CD4-positive, alpha-beta T cell (primary cell): ENCODE results near the gene UPF2. TPM values are rescaled to one million over a fixed set of nuclear protein-coding genes. Genes with fewer than 3 reads are reported as not detected.
"Not testable (repeated sequence)": the region's sequence is repeated elsewhere in the genome, so short reads cannot be mapped to it uniquely, and the experiment has no call there.

Source experiments
- ATAC-seq: fragments of 200-7000 bp; cut with Tn5 transposase; one replicate; pipeline ENCODE4 v1.10.0; 2022; ENCODE audit warnings: mild to moderate bottlenecking; ENCODE audit not compliant: poor library complexity
- CTCF ChIA-PET: fragments of 350-600 bp; sonication (Branson Sonifier 250); formaldehyde crosslinking; loops from one replicate; lab custom pipeline; 2021; ENCODE audit warnings: antibody characterized with exemption, inconsistent platforms; lab: Charles Lee
- POLR2A ChIA-PET: fragments of 350-600 bp; sonication (Branson Sonifier 250); formaldehyde crosslinking; loops from one replicate; lab custom pipeline; 2021; ENCODE audit warnings: antibody characterized with exemption, inconsistent platforms; lab: Charles Lee
- DNase-seq, 14 experiments: peaks; one replicate each; pipeline ENCODE4 v3.0.0-alpha.2; 2013 to 2020; ENCODE audit warnings: mixed read lengths in 2 of 14
- H3K27ac ChIP-seq, 2 donors: one replicate each; pipeline versions ENCODE4 v1.5.1 to v1.7.0; 2013; ENCODE audit warnings: low read length in 2 of 2, low read depth in 1 of 2, mild to moderate bottlenecking in 1 of 2
- H3K27me3 ChIP-seq, 2 experiments: 1 replicate in 1 of 2; 2 replicates in 1 of 2; pipeline versions ENCODE4 v1.6.1 to v1.7.0; 2013; ENCODE audit warnings: low read length in 2 of 2, control low read depth in 1 of 2, mild to moderate bottlenecking in 1 of 2, moderate library complexity in 1 of 2; ENCODE audit not compliant: insufficient read depth in 2 of 2, control insufficient read depth in 1 of 2
- H3K36me3 ChIP-seq: one replicate; pipeline ENCODE4 v1.6.1; 2013; ENCODE audit warnings: low read length, control low read depth; ENCODE audit not compliant: insufficient read depth
- H3K4me1 ChIP-seq: one replicate; pipeline ENCODE4 v1.6.1; 2013; ENCODE audit warnings: low read length, control low read depth; ENCODE audit not compliant: insufficient read depth
- H3K4me3 ChIP-seq: one replicate; pipeline ENCODE4 v1.5.1; 2013; ENCODE audit warnings: mild to moderate bottlenecking, low read length, moderate library complexity
- H3K9me3 ChIP-seq, 2 experiments: 1 replicate in 1 of 2; 2 replicates in 1 of 2; pipeline versions ENCODE4 v1.6.1 to v1.7.0; 2013; ENCODE audit warnings: low read length in 2 of 2, mild to moderate bottlenecking in 2 of 2, control low read depth in 1 of 2, moderate library complexity in 1 of 2; ENCODE audit not compliant: control insufficient read depth in 1 of 2, insufficient read depth in 1 of 2
- H3K27ac Mint-ChIP-seq: one replicate; pipeline ENCODE4 v1.8.0; 2020; ENCODE audit warnings: mixed read lengths
- H3K27me3 Mint-ChIP-seq: one replicate; pipeline ENCODE4 v1.8.0; 2021; ENCODE audit warnings: mixed read lengths
- H3K36me3 Mint-ChIP-seq: one replicate; pipeline ENCODE4 v1.8.0; 2021; ENCODE audit warnings: low read depth, mixed read lengths
- H3K4me1 Mint-ChIP-seq: one replicate; pipeline ENCODE4 v1.8.0; 2021; ENCODE audit warnings: low read depth, mixed read lengths
- H3K4me3 Mint-ChIP-seq: one replicate; pipeline ENCODE4 v1.8.0; 2020; ENCODE audit warnings: mild to moderate bottlenecking, mixed read lengths
- H3K9me3 Mint-ChIP-seq: one replicate; pipeline ENCODE4 v1.8.0; 2020; ENCODE audit warnings: mixed read lengths
- CTCF ChIP-seq: fragments of 200-600 bp; IDR thresholded peaks from one replicate; pipeline ENCODE4 v1.8.0; 2022; ENCODE audit warnings: antibody characterized with exemption, mild to moderate bottlenecking
- intact Hi-C, 2 experiments: fragments of 100-400 bp; cut with DNase I in 1 of 2; cut with micrococcal nuclease in 1 of 2; formaldehyde crosslinking; loops; one replicate each; pipeline versions ENCODE4 v1.15.1 to v1.9.0; 2023 to 2025; cut with DNase I, micrococcal nuclease
- total RNA-seq, 174 experiments: library from RNA in 2 of 174; stranded (reverse) in 2 of 174; gene quantifications; one replicate each; pipeline ENCODE4 v1.2.3 and lab custom pipeline; 2021 to 2026

The UPF2 gene
- total RNA-seq, 2 experiments from 2014 or later, result 14.5 to 15.3 TPM

DNA sequence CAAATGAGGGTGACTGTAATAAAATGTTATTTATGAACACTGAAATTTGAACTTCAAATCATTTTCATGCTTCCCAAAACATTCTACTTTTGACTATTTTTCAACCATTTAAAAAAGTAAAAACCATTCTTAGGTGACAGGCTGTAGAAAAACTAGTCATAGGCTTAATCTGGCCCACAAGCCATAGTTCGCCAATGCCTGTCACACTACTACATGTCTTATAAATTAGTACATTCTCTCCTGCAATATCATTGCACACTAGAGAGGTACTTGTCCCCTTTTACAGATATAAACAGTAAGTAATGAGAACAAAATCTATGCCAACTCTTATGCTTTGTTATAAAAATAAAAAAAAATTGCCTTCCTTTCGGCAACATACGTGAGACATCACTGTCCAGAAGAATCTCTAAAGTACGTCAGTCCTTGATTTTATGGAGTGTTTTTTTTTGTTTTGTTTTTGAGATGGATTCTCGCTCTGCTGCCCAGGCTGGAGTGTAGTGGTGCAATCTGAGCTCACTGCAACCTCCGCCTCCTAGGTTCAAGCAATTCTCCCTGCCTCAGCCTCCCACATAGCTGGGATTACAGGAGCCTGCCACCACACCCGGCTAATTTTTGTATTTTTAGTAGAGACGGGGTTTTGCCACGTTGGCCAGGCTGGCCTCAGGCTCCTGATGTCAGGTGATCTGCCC, 23.2 kb downstream of the UPF2 start:
- no peak for TF ChIP-seq CTCF
- Mint-ChIP-seq H3K4me1 (peaks cover 40% of the 10 kb centered on the region), H3K27ac (peak overlapping the region; percentile 55), H3K36me3 (peaks cover 37% of the 10 kb centered on the region), H3K9me3 (no peaks in the 10 kb centered on the region), H3K27me3 (no peaks in the 10 kb centered on the region), H3K4me3 (no peak overlapping the region)
- intact Hi-C loops, result no loop called here
- DNase-seq (no peak), ATAC-seq (no peak)
- ChIA-PET POLR2A (no interaction called here), CTCF (interaction anchor here (0.6 to 1.2 kb wide), 2 partner anchors 14 to 33 kb away, joined by 3 to 4 read pairs; no protein-coding TSS in a partner anchor)
- no peak overlapping the region for H3K4me3 ChIP-seq
- H3K9me3 ChIP-seq, result no peaks in the 10 kb centered on the region
- peaks cover 6% of the 10 kb centered on the region for H3K36me3 ChIP-seq
- peaks cover 5% of the 10 kb centered on the region for H3K4me1 ChIP-seq
- no peak overlapping the region for H3K27ac ChIP-seq
- H3K27me3 ChIP-seq, result no peaks in the 10 kb centered on the region

DNA sequence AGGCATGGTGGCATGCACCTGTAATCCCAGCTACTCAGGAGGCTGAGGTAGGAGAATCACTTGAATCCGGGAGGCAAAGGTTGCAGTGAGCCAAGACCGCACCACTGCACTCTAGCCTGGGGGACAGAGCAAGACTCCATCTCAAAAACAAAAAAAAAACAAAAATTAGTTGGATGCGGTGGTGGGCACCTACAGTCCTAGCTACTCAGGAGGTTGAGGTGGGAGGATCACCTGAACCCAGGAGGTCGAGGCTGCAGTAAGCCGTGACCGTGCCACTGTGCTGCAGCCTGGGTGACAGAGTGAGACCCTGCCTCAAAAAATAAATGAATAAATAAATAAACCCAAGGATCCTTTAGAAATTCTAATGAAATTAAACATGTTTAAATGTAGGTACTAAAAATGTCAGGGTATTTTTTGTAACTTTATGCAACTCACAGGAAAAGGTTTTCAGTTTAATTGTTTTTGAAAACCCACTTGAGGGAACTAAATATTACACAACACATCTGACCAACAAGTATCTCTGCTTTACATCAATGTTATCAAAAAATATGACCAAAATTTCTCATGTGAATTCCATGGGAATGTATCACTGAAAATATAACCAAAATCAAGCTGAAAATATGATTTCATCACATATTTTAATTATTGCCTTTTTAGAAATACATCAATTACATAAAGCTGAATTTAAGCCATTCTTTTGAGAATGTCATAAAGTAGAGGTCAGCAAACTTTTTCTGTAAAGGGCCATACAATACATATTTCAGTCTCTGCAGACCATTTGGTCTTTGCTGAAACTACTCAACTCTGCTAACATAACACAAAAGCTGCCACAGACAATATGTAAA, 23.9 kb downstream of the UPF2 start:
- no peaks in the 10 kb centered on the region for H3K9me3 Mint-ChIP-seq
- ATAC-seq (no peak), DNase-seq (no peak)
- Histone ChIP-seq H3K4me3 (no peak overlapping the region), H3K27me3 (no peaks in the 10 kb centered on the region), H3K9me3 (no peaks in the 10 kb centered on the region), H3K36me3 (peaks cover 10% of the 10 kb centered on the region), H3K4me1 (peaks cover 5% of the 10 kb centered on the region), H3K27ac (no peak overlapping the region)
- H3K27ac Mint-ChIP-seq, result peak overlapping the region; percentile 55
- no peak for TF ChIP-seq CTCF
- H3K36me3 Mint-ChIP-seq, result peaks cover 45% of the 10 kb centered on the region
- H3K27me3 Mint-ChIP-seq, result no peaks in the 10 kb centered on the region
- H3K4me1 Mint-ChIP-seq, result peaks cover 37% of the 10 kb centered on the region
- no peak overlapping the region for H3K4me3 Mint-ChIP-seq
- intact Hi-C loops, result no loop called here
- ChIA-PET CTCF (interaction anchor here (1.2 kb wide), 1 partner anchor 15 kb away, joined by 4 read pairs; no protein-coding TSS in a partner anchor), POLR2A (no interaction called here)

DNA sequence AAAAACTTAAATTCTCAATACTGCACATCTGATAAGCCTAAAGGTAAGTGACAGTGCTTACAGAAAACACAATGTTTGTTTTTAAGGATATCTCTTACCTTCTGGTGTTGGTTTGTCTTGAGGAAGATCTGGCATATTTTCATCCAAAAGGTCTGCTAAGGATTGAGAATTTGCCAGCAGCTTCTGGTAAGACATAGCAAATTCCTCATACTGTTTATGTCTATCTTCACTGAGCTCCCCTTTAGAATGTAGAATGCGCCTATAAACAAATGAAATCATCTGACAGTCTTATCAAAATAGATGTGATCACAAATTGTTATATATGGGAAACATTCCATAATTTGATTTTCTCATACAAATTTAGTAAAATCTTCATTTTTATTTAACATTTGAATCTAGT, 28.7 kb downstream of the UPF2 start:
- ChIA-PET POLR2A (no interaction called here), CTCF (no interaction called here)
- H3K9me3 Mint-ChIP-seq, result peaks cover 5% of the 10 kb centered on the region
- peaks cover 18% of the 10 kb centered on the region for H3K4me1 Mint-ChIP-seq
- Histone ChIP-seq H3K27me3 (no peaks in the 10 kb centered on the region), H3K36me3 (peaks cover 46% of the 10 kb centered on the region), H3K4me3 (no peak overlapping the region), H3K9me3 (peaks cover 0 to 6% of the 10 kb centered on the region in 2 experiments), H3K4me1 (no peaks in the 10 kb centered on the region), H3K27ac (no peak overlapping the region)
- no peaks in the 10 kb centered on the region for H3K27me3 Mint-ChIP-seq
- H3K36me3 Mint-ChIP-seq, result peaks cover 57% of the 10 kb centered on the region
- no peak for DNase-seq
- H3K27ac Mint-ChIP-seq, result no peak overlapping the region
- H3K4me3 Mint-ChIP-seq, result no peak overlapping the region
- intact Hi-C loops, result no loop called here
- TF ChIP-seq CTCF, result no peak
- no peak for ATAC-seq

GRCh38 chr10:12013391-12013790, 29.2 kb downstream of the UPF2 start:
- H3K27me3 Mint-ChIP-seq, H3K4me3 ChIP-seq, intact Hi-C loops, H3K4me1 ChIP-seq, H3K27ac Mint-ChIP-seq, H3K4me3 Mint-ChIP-seq, H3K9me3 Mint-ChIP-seq, CTCF ChIA-PET, POLR2A ChIA-PET, H3K27me3 ChIP-seq, DNase-seq, H3K27ac ChIP-seq, ATAC-seq, H3K9me3 ChIP-seq: not testable (repeated sequence)
- Mint-ChIP-seq H3K36me3 (peaks cover 61% of the 10 kb centered on the region), H3K4me1 (peaks cover 16% of the 10 kb centered on the region)
- peaks cover 48% of the 10 kb centered on the region for H3K36me3 ChIP-seq
